PC-9 (cell line): ENCODE measurements around the gene ZDHHC14.

ENCODE experiments used
- EZH2 ChIP-seq: fragments of 200-600 bp; sonication (generic); IDR thresholded peaks from 2 replicates; pipeline ENCODE4 v1.8.0; 2017; ENCODE audit warnings: antibody characterized with exemption, low read depth
- TF ChIP-seq, protein P1 (sequence below): fragments of 200-600 bp; sonication (generic); conservative IDR thresholded peaks from 2 replicates; pipeline ENCODE4 v1.6.1; 2017; ENCODE audit warnings: mixed run types, antibody characterized with exemption, mild to moderate bottlenecking, moderate library complexity

DNA sequence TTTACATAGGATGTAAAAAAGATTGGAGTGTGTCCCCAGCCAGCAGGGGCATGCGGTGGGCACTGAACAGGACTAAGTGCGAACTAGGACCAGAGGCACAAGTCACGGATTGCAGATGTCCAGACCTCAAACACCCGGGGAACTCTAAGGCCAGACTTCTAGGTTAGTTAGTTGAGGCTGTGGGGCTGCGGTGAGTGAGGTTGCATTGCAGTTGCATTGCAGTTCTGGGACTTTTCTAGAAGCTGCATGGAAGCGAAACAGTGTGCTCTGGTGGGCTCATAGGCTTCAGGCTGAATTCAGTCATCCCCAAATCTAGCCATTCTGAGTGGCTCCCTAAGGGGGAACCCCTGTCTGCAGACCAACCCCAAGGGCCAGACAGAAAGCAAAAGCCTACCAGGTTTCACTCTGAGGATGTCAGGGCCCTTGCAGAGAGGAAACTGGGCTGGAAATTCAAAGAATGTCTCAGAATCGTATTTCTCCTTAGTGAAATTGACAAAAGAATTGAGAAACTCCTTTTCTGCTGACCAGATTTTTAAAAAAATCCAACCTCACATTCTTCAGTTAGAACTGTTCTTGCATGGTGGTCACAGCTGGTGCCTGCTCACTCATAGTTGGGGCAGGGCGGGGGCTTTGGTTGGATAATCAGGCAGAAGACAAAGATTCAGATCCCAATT is 182.8 kb downstream of the ZDHHC14 start:
- TF ChIP-seq, protein P1, sequence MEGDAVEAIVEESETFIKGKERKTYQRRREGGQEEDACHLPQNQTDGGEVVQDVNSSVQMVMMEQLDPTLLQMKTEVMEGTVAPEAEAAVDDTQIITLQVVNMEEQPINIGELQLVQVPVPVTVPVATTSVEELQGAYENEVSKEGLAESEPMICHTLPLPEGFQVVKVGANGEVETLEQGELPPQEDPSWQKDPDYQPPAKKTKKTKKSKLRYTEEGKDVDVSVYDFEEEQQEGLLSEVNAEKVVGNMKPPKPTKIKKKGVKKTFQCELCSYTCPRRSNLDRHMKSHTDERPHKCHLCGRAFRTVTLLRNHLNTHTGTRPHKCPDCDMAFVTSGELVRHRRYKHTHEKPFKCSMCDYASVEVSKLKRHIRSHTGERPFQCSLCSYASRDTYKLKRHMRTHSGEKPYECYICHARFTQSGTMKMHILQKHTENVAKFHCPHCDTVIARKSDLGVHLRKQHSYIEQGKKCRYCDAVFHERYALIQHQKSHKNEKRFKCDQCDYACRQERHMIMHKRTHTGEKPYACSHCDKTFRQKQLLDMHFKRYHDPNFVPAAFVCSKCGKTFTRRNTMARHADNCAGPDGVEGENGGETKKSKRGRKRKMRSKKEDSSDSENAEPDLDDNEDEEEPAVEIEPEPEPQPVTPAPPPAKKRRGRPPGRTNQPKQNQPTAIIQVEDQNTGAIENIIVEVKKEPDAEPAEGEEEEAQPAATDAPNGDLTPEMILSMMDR, result no peak
- TF ChIP-seq EZH2, result no peak
